M059J (cell line): Measurements from ENCODE around the gene P4HA3. TPM values are rescaled to one million over a fixed set of nuclear protein-coding genes. Genes with fewer than 3 reads are reported as not detected.

Source experiments
- DNase-seq: peaks from one replicate; pipeline ENCODE4 v3.0.0-alpha.2; 2012; ENCODE audit warnings: low read depth
- total RNA-seq: library from RNA; depleted of rRNA; stranded (reverse); fragments of >200 nt; shearing (Covaris generic); gene quantifications from 2 replicates; pipeline ENCODE4 v1.2.3, GENCODE V29; 2014

Gene P4HA3
- total RNA-seq, 1 experiment from 2014 or later, result 4.2 TPM

GRCh38 chr11:74316772-74317505 is 5.5 kb upstream of the P4HA3 start:
- peak; percentile 50 for DNase-seq

- DNase-seq, result peak; percentile 31
These were observed 886 bp upstream of the P4HA3 start for GRCh38 chr11:74312326-74312725.

GRCh38 chr11:74310857-74311256 is 583 bp downstream of the P4HA3 start:
- DNase-seq, result no peak

- peak; percentile 68 for DNase-seq
These were observed 4.0 kb downstream of the P4HA3 start for GRCh38 chr11:74307434-74307833.

- no peak for DNase-seq
These were observed 4.8 kb downstream of the P4HA3 start for GRCh38 chr11:74306435-74307175.

GRCh38 chr11:74299015-74299414 is 12.4 kb downstream of the P4HA3 start:
- no peak for DNase-seq

- no peak for DNase-seq
These were observed 14.0 kb downstream of the P4HA3 start for GRCh38 chr11:74297484-74297883.

- no peak for DNase-seq
These were observed 22.5 kb downstream of the P4HA3 start for GRCh38 chr11:74288911-74289310.

- DNase-seq, result peak; percentile 87
These were observed 23.3 kb downstream of the P4HA3 start for GRCh38 chr11:74288161-74288560.

GRCh38 chr11:74284466-74284865 is 27.0 kb downstream of the P4HA3 start:
- peak; percentile 16 for DNase-seq

- DNase-seq, result no peak
These were observed 27.8 kb downstream of the P4HA3 start for GRCh38 chr11:74283580-74284180.

- no peak for DNase-seq
These were observed 28.5 kb downstream of the P4HA3 start for GRCh38 chr11:74282914-74283371.

- no peak for DNase-seq
These were observed 29.0 kb downstream of the P4HA3 start for GRCh38 chr11:74282421-74282820.

GRCh38 chr11:74280494-74280893 is 30.9 kb downstream of the P4HA3 start:
- DNase-seq, result peak; percentile 42

GRCh38 chr11:74279256-74279655 is 32.2 kb downstream of the P4HA3 start:
- no peak for DNase-seq

- peak; percentile 93 for DNase-seq
These were observed 32.7 kb downstream of the P4HA3 start for GRCh38 chr11:74278721-74279161.

GRCh38 chr11:74278103-74278502 is 33.3 kb downstream of the P4HA3 start:
- DNase-seq, result no peak

GRCh38 chr11:74276581-74276980 is 34.9 kb downstream of the P4HA3 start:
- DNase-seq, result peak; percentile 67

GRCh38 chr11:74272276-74272675 is 39.2 kb downstream of the P4HA3 start:
- DNase-seq, result no peak

GRCh38 chr11:74269161-74269811 is 42.2 kb downstream of the P4HA3 start:
- DNase-seq, result peak; percentile 74

GRCh38 chr11:74268456-74268855 is 43.0 kb downstream of the P4HA3 start:
- DNase-seq, result peak; percentile 81

- no peak for DNase-seq
These were observed 44.4 kb downstream of the P4HA3 start for GRCh38 chr11:74267014-74267413.
